Vagina (tissue), 2 donors: ENCODE measurements around the gene FAM78A. TPM values are rescaled to one million over a fixed set of nuclear protein-coding genes. Genes with fewer than 3 reads are reported as not detected.

ENCODE experiments used
- DNase-seq, 2 donors: peaks; one replicate each; pipeline ENCODE4 v3.0.0-alpha.2; 2017; ENCODE audit errors: extremely low spot score in 2 of 2
- H3K27ac ChIP-seq: fragments of 200-600 bp; sonication (generic); one replicate; pipeline ENCODE4 v1.5.1; 2019
- H3K27me3 ChIP-seq: fragments of 200-600 bp; sonication (generic); one replicate; pipeline ENCODE4 v1.5.1; 2019
- H3K36me3 ChIP-seq, 2 donors: fragments of 200-600 bp; sonication (generic); one replicate each; pipeline ENCODE4 v1.5.1; 2017 to 2019
- H3K4me1 ChIP-seq: fragments of 200-600 bp; sonication (generic); one replicate; pipeline ENCODE4 v1.5.1; 2019
- H3K4me3 ChIP-seq, 2 donors: fragments of 200-600 bp; sonication (generic); 1 replicate in 1 of 2; 2 replicates in 1 of 2; pipeline ENCODE4 v1.5.1; 2016 to 2019
- H3K9me3 ChIP-seq: fragments of 200-600 bp; sonication (generic); one replicate; pipeline ENCODE4 v1.5.1; 2019
- CTCF ChIP-seq, 3 experiments: fragments of 450-650 bp in 2 of 3; fragments of 200-600 bp in 1 of 3; sonication (generic) in 1 of 3; IDR thresholded peaks; one replicate each; pipeline ENCODE4 v1.5.1; 2017 to 2019; ENCODE audit warnings: antibody characterized with exemption in 3 of 3, mild to moderate bottlenecking in 2 of 3, moderate library complexity in 2 of 3
- POLR2A ChIP-seq, 2 donors: fragments of 450-650 bp; IDR thresholded peaks; one replicate each; pipeline ENCODE4 v1.6.1; 2017; ENCODE audit warnings: antibody characterized with exemption in 2 of 2, mild to moderate bottlenecking in 2 of 2, moderate library complexity in 2 of 2
- POLR2AphosphoS5 ChIP-seq, 2 donors: sonication (generic); formaldehyde crosslinking; IDR thresholded peaks; one replicate each; pipeline ENCODE4 v1.9.0; 2017; ENCODE audit warnings: antibody characterized with exemption in 2 of 2, mild to moderate bottlenecking in 2 of 2, low read depth in 1 of 2; ENCODE audit not compliant: insufficient read depth in 1 of 2
- intact Hi-C: fragments of 100-400 bp; cut with DNase I; formaldehyde crosslinking; loops from one replicate; pipeline ENCODE4 v1.15.1; 2023
- total RNA-seq: library from RNA; depleted of rRNA; stranded (reverse); fragments of >200 nt; gene quantifications from one replicate; pipeline ENCODE4 v1.2.3, GENCODE V29; 2016

The FAM78A gene
- total RNA-seq, 1 donor from 2014 or later, result 2.5 TPM

DNA sequence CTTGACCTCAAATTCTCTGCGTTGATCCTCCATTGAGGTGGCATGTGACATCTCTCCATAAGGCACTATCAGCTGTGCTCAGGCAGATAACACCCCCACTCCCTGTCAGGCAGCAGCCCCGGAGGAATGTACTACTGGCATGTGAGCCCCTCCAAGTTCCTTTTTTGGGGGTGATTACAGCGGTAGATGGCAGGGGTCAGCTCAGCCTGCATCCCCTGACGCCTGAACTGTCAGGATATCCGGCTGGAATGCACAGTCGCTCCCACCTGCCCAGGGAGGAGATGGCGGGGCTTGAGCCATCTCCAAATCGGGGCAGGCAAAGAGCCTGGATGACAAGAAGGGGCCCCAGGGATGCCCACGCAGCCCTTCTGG is 40.8 kb downstream of the FAM78A start:
- intact Hi-C loops, result no loop called here
- H3K27ac ChIP-seq, result no peak overlapping the region
- peaks cover 0 to 46% of the 10 kb centered on the region in 2 donors for H3K36me3 ChIP-seq
- peaks cover 13% of the 10 kb centered on the region for H3K4me1 ChIP-seq
- no peak overlapping the region for H3K4me3 ChIP-seq
- DNase-seq, result no peak
- no peaks in the 10 kb centered on the region for H3K27me3 ChIP-seq
- H3K9me3 ChIP-seq, result no peaks in the 10 kb centered on the region
- no peak for TF ChIP-seq POLR2A (IDR thresholded peaks at IDR 0.05)
- TF ChIP-seq POLR2AphosphoS5 (IDR thresholded peaks at IDR 0.05; ENCODE audit: insufficient read depth in 1 of 2, low read depth in 1 of 2), result no peak
- no peak for TF ChIP-seq CTCF (IDR thresholded peaks at IDR 0.05)

- H3K9me3 ChIP-seq, result no peaks in the 10 kb centered on the region
- peaks cover 0 to 49% of the 10 kb centered on the region in 2 donors for H3K36me3 ChIP-seq
- intact Hi-C loops, result no loop called here
- no peak for DNase-seq
- peaks cover 13% of the 10 kb centered on the region for H3K4me1 ChIP-seq
- H3K4me3 ChIP-seq, result no peak overlapping the region
- TF ChIP-seq POLR2AphosphoS5 (IDR thresholded peaks at IDR 0.05; ENCODE audit: insufficient read depth in 1 of 2, low read depth in 1 of 2) (no peak), POLR2A (IDR thresholded peaks at IDR 0.05) (no peak), CTCF (IDR thresholded peaks at IDR 0.05) (no peak)
- no peak overlapping the region for H3K27ac ChIP-seq
- H3K27me3 ChIP-seq, result no peaks in the 10 kb centered on the region
Observed at GRCh38 chr9:131234799-131235479, 41.4 kb downstream of the FAM78A start.

GRCh38 chr9:131233995-131234394 is 42.3 kb downstream of the FAM78A start:
- intact Hi-C loops, result no loop called here
- Histone ChIP-seq H3K36me3 (peaks cover 0 to 56% of the 10 kb centered on the region in 2 donors), H3K9me3 (no peaks in the 10 kb centered on the region), H3K4me3 (no peak overlapping the region), H3K27ac (no peak overlapping the region), H3K27me3 (no peaks in the 10 kb centered on the region), H3K4me1 (peaks cover 13% of the 10 kb centered on the region)
- TF ChIP-seq CTCF (IDR thresholded peaks at IDR 0.05) (no peak), POLR2AphosphoS5 (IDR thresholded peaks at IDR 0.05; ENCODE audit: insufficient read depth in 1 of 2, low read depth in 1 of 2) (no peak), POLR2A (IDR thresholded peaks at IDR 0.05) (no peak)
- no peak for DNase-seq

- H3K9me3 ChIP-seq, result no peaks in the 10 kb centered on the region
- H3K27me3 ChIP-seq, result no peaks in the 10 kb centered on the region
- no peak overlapping the region for H3K4me3 ChIP-seq
- peaks cover 0 to 56% of the 10 kb centered on the region in 2 donors for H3K36me3 ChIP-seq
- peaks cover 8% of the 10 kb centered on the region for H3K4me1 ChIP-seq
- TF ChIP-seq CTCF (IDR thresholded peaks at IDR 0.05) (no peak), POLR2A (IDR thresholded peaks at IDR 0.05) (no peak), POLR2AphosphoS5 (IDR thresholded peaks at IDR 0.05; ENCODE audit: insufficient read depth in 1 of 2, low read depth in 1 of 2) (no peak)
- no peak overlapping the region for H3K27ac ChIP-seq
- no peak for DNase-seq
- intact Hi-C loops, result no loop called here
Observed at GRCh38 chr9:131233556-131233955, 42.8 kb downstream of the FAM78A start.

- no peak for DNase-seq
- no peak for TF ChIP-seq POLR2A (IDR thresholded peaks at IDR 0.05)
- no peak for TF ChIP-seq POLR2AphosphoS5 (IDR thresholded peaks at IDR 0.05; ENCODE audit: insufficient read depth in 1 of 2, low read depth in 1 of 2)
- intact Hi-C loops, result no loop called here
- Histone ChIP-seq H3K4me3 (no peak overlapping the region), H3K4me1 (peaks cover 16% of the 10 kb centered on the region), H3K27me3 (no peaks in the 10 kb centered on the region), H3K9me3 (no peaks in the 10 kb centered on the region), H3K27ac (no peak overlapping the region), H3K36me3 (peaks cover 0 to 48% of the 10 kb centered on the region in 2 donors)
Observed at GRCh38 chr9:131228988-131229387, 47.3 kb downstream of the FAM78A start.
